Mesodermal cell (in vitro differentiated cells): ENCODE measurements around the gene MT1B.

ENCODE experiments used
- H3K27ac ChIP-seq: 2 replicates; pipeline ENCODE4 v1.7.0; 2013; ENCODE audit warnings: mild to moderate bottlenecking, low read depth, low read length, moderate library complexity; ENCODE audit not compliant: severe bottlenecking
- H3K36me3 ChIP-seq: 2 replicates; pipeline ENCODE4 v1.7.1; 2013; ENCODE audit warnings: mild to moderate bottlenecking, low read length, moderate library complexity; ENCODE audit not compliant: control insufficient read depth, insufficient read depth
- H3K4me1 ChIP-seq: one replicate; pipeline ENCODE4 v1.7.1; 2013; ENCODE audit warnings: mild to moderate bottlenecking, low read length; ENCODE audit not compliant: insufficient read depth, control insufficient read depth, poor library complexity, severe bottlenecking
- H3K4me3 ChIP-seq: 2 replicates; pipeline ENCODE4 v1.7.0; 2013; ENCODE audit warnings: low read length, control low read depth, mild to moderate bottlenecking; ENCODE audit not compliant: insufficient read depth, poor library complexity, severe bottlenecking; ENCODE audit errors: extremely low read depth
- H3K9me3 ChIP-seq: 2 replicates; pipeline ENCODE4 v1.7.1; 2013; ENCODE audit warnings: mild to moderate bottlenecking, low read length, moderate library complexity; ENCODE audit not compliant: control insufficient read depth
- WGBS, 2 experiments: methylation state at CpG; one replicate each; pipeline ENCODE4 v1.1.5; 2013; ENCODE audit warnings: missing lambda C conversion rate in 2 of 2; ENCODE audit not compliant: insufficient coverage in 2 of 2; 5-methylcytosine and 5-hydroxymethylcytosine counted together

The MT1B gene

GRCh38 chr16:56637814-56638750 lies 13.6 kb upstream of the MT1B start, which contains the start of gene MT1A:
Gene MT1A, plus strand, starts transcription at chr16:56638666. Its CDS starts 73 bp downstream, at chr16:56638739.
- H3K27ac ChIP-seq = no peak within 1 kb of the TSS
- peaks cover 7% of the 10 kb centered on the region for H3K4me1 ChIP-seq
- no peaks in the 10 kb centered on the region for H3K36me3 ChIP-seq
- H3K9me3 ChIP-seq = no peaks in the 10 kb centered on the region
- 2% methylated on average over 56 to 62 of the region's 68 CpGs for WGBS, 2 experiments
- peak within 1 kb of the TSS; percentile 26 for H3K4me3 ChIP-seq

GRCh38 chr16:56639045-56639444 lies 12.6 kb upstream of the MT1B start:
- no peaks in the 10 kb centered on the region for H3K36me3 ChIP-seq
- H3K9me3 ChIP-seq = no peaks in the 10 kb centered on the region
- peaks cover 7% of the 10 kb centered on the region for H3K4me1 ChIP-seq
- H3K27ac ChIP-seq = no peak overlapping the region
- 100% methylated on average over 1 of the region's 1 CpG; no CpG with 5 or more reads in 1 of the 2 experiments for WGBS, 2 experiments
- no peak overlapping the region for H3K4me3 ChIP-seq

- WGBS, 2 experiments = no CpG with 5 or more reads among the region's 1 CpG
- Histone ChIP-seq H3K36me3 (no peaks in the 10 kb centered on the region), H3K4me1 (peaks cover 3% of the 10 kb centered on the region)
Measured at GRCh38 chr16:56640076-56640475, 11.6 kb upstream of the MT1B start.

GRCh38 chr16:56641166-56641565 lies 10.5 kb upstream of the MT1B start:
- 94 to 100% methylated on average over 1 to 2 of the region's 2 CpGs for WGBS, 2 experiments
- H3K9me3 ChIP-seq = no peaks in the 10 kb centered on the region
- no peak overlapping the region for H3K27ac ChIP-seq

More at GRCh38 chr16:56640076-56640475, 11.6 kb upstream of the MT1B start:
- no peak overlapping the region for H3K4me3 ChIP-seq
- H3K9me3 ChIP-seq = no peaks in the 10 kb centered on the region
- H3K27ac ChIP-seq = no peak overlapping the region

GRCh38 chr16:56643080-56643778 lies 8.5 kb upstream of the MT1B start:
- Histone ChIP-seq H3K36me3 (no peaks in the 10 kb centered on the region), H3K4me1 (no peaks in the 10 kb centered on the region), H3K4me3 (peak overlapping the region; percentile 8), H3K27ac (no peak overlapping the region), H3K9me3 (no peaks in the 10 kb centered on the region)
- WGBS, 2 experiments = 5 to 7% methylated on average over 38 to 41 of the region's 42 CpGs

More at GRCh38 chr16:56641166-56641565, 10.5 kb upstream of the MT1B start:
- Histone ChIP-seq H3K4me3 (no peak overlapping the region), H3K36me3 (no peaks in the 10 kb centered on the region), H3K4me1 (no peaks in the 10 kb centered on the region)

DNA sequence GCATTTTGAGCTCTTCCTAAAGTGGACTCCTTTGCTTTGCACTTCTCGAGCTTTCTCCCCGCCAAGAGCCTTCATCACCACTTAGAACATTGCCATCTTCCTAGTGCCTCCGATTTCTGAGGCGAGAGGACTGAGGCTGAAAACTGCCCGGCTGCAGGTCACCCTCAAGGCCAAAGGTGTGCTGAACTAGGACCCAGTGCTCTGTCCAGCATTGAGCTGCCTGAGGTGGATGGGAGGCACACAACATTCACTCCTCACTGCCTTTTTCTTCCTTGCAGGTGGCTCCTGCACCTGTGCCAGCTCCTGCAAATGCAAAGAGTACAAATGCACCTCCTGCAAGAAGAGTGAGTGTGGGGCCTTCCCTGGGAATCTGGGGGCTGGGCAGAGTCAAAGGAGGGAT lies 7.9 kb upstream of the MT1B start:
- Histone ChIP-seq H3K4me1 (no peaks in the 10 kb centered on the region), H3K36me3 (no peaks in the 10 kb centered on the region), H3K4me3 (no peak overlapping the region), H3K9me3 (no peaks in the 10 kb centered on the region), H3K27ac (no peak overlapping the region)
- 33 to 57% methylated on average over 4 to 5 of the region's 5 CpGs for WGBS, 2 experiments

- H3K9me3 ChIP-seq = no peaks in the 10 kb centered on the region
- H3K4me1 ChIP-seq = no peaks in the 10 kb centered on the region
- H3K4me3 ChIP-seq = no peak overlapping the region
- no peak overlapping the region for H3K27ac ChIP-seq
- no peaks in the 10 kb centered on the region for H3K36me3 ChIP-seq
- WGBS, 2 experiments = 33 to 86% methylated on average over 1 of the region's 1 CpG
Measured at GRCh38 chr16:56645311-56645710, 6.4 kb upstream of the MT1B start.

DNA sequence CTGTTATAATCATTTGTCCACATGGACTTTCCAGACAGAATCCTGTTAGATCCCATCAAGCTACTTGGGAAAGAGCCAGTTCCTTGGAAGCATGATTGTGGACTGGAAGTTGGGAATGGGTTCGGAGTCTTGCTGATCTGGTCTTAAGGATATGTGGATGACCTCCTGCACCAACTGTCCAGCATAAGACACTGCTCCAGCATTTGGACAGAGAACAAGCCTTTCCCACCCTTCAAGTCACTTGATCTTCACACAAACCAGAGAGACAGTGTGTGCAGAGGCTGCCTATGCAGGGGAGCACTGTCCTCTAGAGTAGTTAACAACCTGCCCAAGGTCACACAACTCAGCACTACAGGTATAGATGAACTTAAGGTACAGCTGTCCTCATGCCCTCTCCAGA lies 5.8 kb upstream of the MT1B start:
- H3K4me1 ChIP-seq = no peaks in the 10 kb centered on the region
- no peaks in the 10 kb centered on the region for H3K9me3 ChIP-seq
- H3K27ac ChIP-seq = no peak overlapping the region
- WGBS, 2 experiments = no CpG with 5 or more reads among the region's 1 CpG
- H3K36me3 ChIP-seq = no peaks in the 10 kb centered on the region
- H3K4me3 ChIP-seq = no peak overlapping the region

- 38 to 48% methylated on average over 29 to 31 of the region's 33 CpGs for WGBS, 2 experiments
- Histone ChIP-seq H3K4me3 (no peak overlapping the region), H3K9me3 (no peaks in the 10 kb centered on the region), H3K27ac (no peak overlapping the region), H3K4me1 (no peaks in the 10 kb centered on the region), H3K36me3 (no peaks in the 10 kb centered on the region)
Measured at GRCh38 chr16:56647641-56648431, 3.9 kb upstream of the MT1B start.

DNA sequence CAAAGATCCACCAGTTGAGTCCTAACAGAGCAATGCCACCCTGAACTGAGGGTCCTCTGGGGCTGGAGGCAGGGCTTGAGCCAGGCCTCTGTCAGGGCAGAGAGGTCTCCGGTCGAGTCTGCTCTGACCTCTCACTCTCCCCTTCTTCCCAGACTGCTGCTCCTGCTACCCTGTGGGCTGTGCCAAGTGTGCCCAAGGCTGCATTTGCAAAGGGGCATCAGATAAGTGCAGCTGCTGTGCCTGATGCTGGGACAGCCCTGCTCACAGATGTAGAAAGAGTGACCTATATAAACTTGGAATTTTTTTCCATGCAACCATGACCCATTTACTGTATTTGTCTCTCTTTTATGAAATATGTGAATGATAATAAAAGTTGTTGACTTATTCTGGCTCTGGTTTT lies 2.4 kb upstream of the MT1B start:
- Histone ChIP-seq H3K4me1 (no peaks in the 10 kb centered on the region), H3K9me3 (no peaks in the 10 kb centered on the region), H3K27ac (no peak overlapping the region), H3K4me3 (no peak overlapping the region), H3K36me3 (no peaks in the 10 kb centered on the region)
- 100% methylated on average over 2 of the region's 2 CpGs; no CpG with 5 or more reads in 1 of the 2 experiments for WGBS, 2 experiments
